Amygdala (tissue), 56 donors: ENCODE results near the gene PRUNE2.
"Not testable (repeated sequence)": the region's sequence is repeated elsewhere in the genome, so short reads cannot be mapped to it uniquely, and the experiment has no call there.

Source experiments
- DNase-seq, 56 donors: peaks; one replicate each; lab custom pipeline; 2025; lab: John Stamatoyannopoulos, UW

PRUNE2 gene

GRCh38 chr9:76751001-76751400, 154.9 kb downstream of the PRUNE2 start:
- DNase-seq: no peak

- DNase-seq: no peak
Measured at GRCh38 chr9:76744336-76744735, 161.6 kb downstream of the PRUNE2 start.

- no peak for DNase-seq
Measured at GRCh38 chr9:76743931-76744330, 162.0 kb downstream of the PRUNE2 start.

GRCh38 chr9:76742890-76743289, 163.0 kb downstream of the PRUNE2 start:
- DNase-seq: not testable (repeated sequence)

- DNase-seq: no peak
Measured at GRCh38 chr9:76741524-76741923, 164.4 kb downstream of the PRUNE2 start.

- DNase-seq: no peak
Measured at GRCh38 chr9:76738402-76738801, 167.5 kb downstream of the PRUNE2 start.

GRCh38 chr9:76737154-76737902, 168.6 kb downstream of the PRUNE2 start:
- no peak for DNase-seq

- DNase-seq: no peak
Measured at GRCh38 chr9:76734716-76735115, 171.2 kb downstream of the PRUNE2 start.

GRCh38 chr9:76733096-76733495, 172.8 kb downstream of the PRUNE2 start:
- DNase-seq: no peak

GRCh38 chr9:76732341-76732958, 173.5 kb downstream of the PRUNE2 start:
- DNase-seq: no peak

GRCh38 chr9:76730801-76731200, 175.1 kb downstream of the PRUNE2 start:
- DNase-seq: no peak

- no peak for DNase-seq
Measured at GRCh38 chr9:76729980-76730737, 175.8 kb downstream of the PRUNE2 start.

GRCh38 chr9:76729116-76729515, 176.8 kb downstream of the PRUNE2 start:
- DNase-seq: no peak

GRCh38 chr9:76725885-76726284, 180.0 kb downstream of the PRUNE2 start:
- peak in 1 of 56 donors; percentile 4 for DNase-seq

- DNase-seq: no peak
Measured at GRCh38 chr9:76725011-76725546, 180.8 kb downstream of the PRUNE2 start.

GRCh38 chr9:76720245-76720644, 185.7 kb downstream of the PRUNE2 start:
- no peak for DNase-seq

GRCh38 chr9:76718166-76718565, 187.7 kb downstream of the PRUNE2 start:
- no peak for DNase-seq

- peak in 3 of 56 donors; percentile 6 to 28 (median 21) for DNase-seq
Measured at GRCh38 chr9:76717613-76718012, 188.3 kb downstream of the PRUNE2 start.

- no peak for DNase-seq
Measured at GRCh38 chr9:76717176-76717575, 188.7 kb downstream of the PRUNE2 start.

- DNase-seq: peak in 11 of 56 donors; percentile 2 to 48 (median 25)
Measured at GRCh38 chr9:76716085-76716672, 189.7 kb downstream of the PRUNE2 start.

GRCh38 chr9:76713381-76713780, 192.5 kb downstream of the PRUNE2 start:
- DNase-seq: no peak
